Osteoblast (primary cell): ENCODE data around the gene TAS1R1. TPM values are rescaled to one million over a fixed set of nuclear protein-coding genes. Genes with fewer than 3 reads are reported as not detected.

Experiments
- DNase-seq: peaks from one replicate; pipeline ENCODE4 v3.0.0; 2011; ENCODE audit warnings: low spot score, mixed read lengths; ENCODE audit not compliant: insufficient read length; ENCODE audit errors: missing footprints
- H2AFZ ChIP-seq: 2 replicates; pipeline ENCODE4 v1.6.0; 2011; ENCODE audit warnings: mild to moderate bottlenecking, low read length
- H3K27ac ChIP-seq: 2 replicates; pipeline ENCODE4 v1.5.1; 2011; ENCODE audit warnings: mild to moderate bottlenecking, low read depth, low read length, moderate library complexity
- H3K27me3 ChIP-seq: 2 replicates; pipeline ENCODE4 v1.6.0; 2012; ENCODE audit warnings: mild to moderate bottlenecking, control low read depth, inconsistent platforms, low read length, moderate library complexity; ENCODE audit not compliant: insufficient read depth
- H3K36me3 ChIP-seq: 2 replicates; pipeline ENCODE4 v1.5.1; 2011; ENCODE audit warnings: mild to moderate bottlenecking, low read length, control low read depth, moderate library complexity; ENCODE audit not compliant: insufficient read depth
- H3K4me1 ChIP-seq: 2 replicates; pipeline ENCODE4 v1.5.1; 2011; ENCODE audit warnings: mild to moderate bottlenecking, low read length, control low read depth, moderate library complexity; ENCODE audit not compliant: insufficient read depth
- H3K4me2 ChIP-seq: 2 replicates; pipeline ENCODE4 v1.6.0; 2011; ENCODE audit warnings: mild to moderate bottlenecking, low read length; ENCODE audit not compliant: insufficient read depth
- H3K4me3 ChIP-seq: fragments of 200-600 bp; sonication (generic); 3 replicates; pipeline ENCODE4 v1.5.1; 2012; ENCODE audit warnings: mild to moderate bottlenecking, low read length, inconsistent platforms; ENCODE audit not compliant: insufficient read depth
- H3K79me2 ChIP-seq: 2 replicates; pipeline ENCODE4 v1.6.0; 2012; ENCODE audit warnings: mild to moderate bottlenecking, low read length, control low read depth, inconsistent platforms; ENCODE audit not compliant: insufficient read depth
- H3K9me3 ChIP-seq: 2 replicates; pipeline ENCODE4 v1.5.1; 2011; ENCODE audit warnings: low read depth, low read length, control low read depth
- H4K20me1 ChIP-seq: 2 replicates; pipeline ENCODE4 v1.6.0; 2012; ENCODE audit warnings: mild to moderate bottlenecking, low read length, control low read depth; ENCODE audit not compliant: insufficient read depth
- CTCF ChIP-seq: IDR thresholded peaks from 2 replicates; pipeline ENCODE4 v1.5.1; 2011; ENCODE audit warnings: mild to moderate bottlenecking, low read depth, low read length, moderate library complexity; ENCODE audit errors: extremely low read depth
- total RNA-seq: library from RNA; depleted of rRNA; stranded (reverse); fragments of >200 nt; gene quantifications from 2 replicates; pipeline ENCODE4 v1.2.3, GENCODE V29; 2012

The TAS1R1 gene
- under 0.01 and 0.29 TPM in 2 replicates for total RNA-seq

GRCh38 chr1:6554907-6555778 lies at the start of gene TAS1R1:
TAS1R1 (plus strand) TSS chr1:6555307; CDS start chr1:6555374, 67 bp downstream.
- peaks cover 4% of the 10 kb centered on the region for H4K20me1 ChIP-seq
- H2AFZ ChIP-seq, result peak within 1 kb of the TSS; percentile 81
- no peaks in the 10 kb centered on the region for H3K27me3 ChIP-seq
- H3K27ac ChIP-seq, result peak within 1 kb of the TSS; percentile 70
- H3K9me3 ChIP-seq, result no peaks in the 10 kb centered on the region
- peaks cover 15% of the 10 kb centered on the region for H3K4me1 ChIP-seq
- peak within 1 kb of the TSS; percentile 94 for H3K4me2 ChIP-seq
- peaks cover 6% of the 10 kb centered on the region for H3K36me3 ChIP-seq
- peak; percentile 85 for DNase-seq
- peak within 1 kb of the TSS; percentile 97 for H3K4me3 ChIP-seq
- H3K79me2 ChIP-seq, result peaks cover 28% of the 10 kb centered on the region
- no peak for TF ChIP-seq CTCF

GRCh38 chr1:6505367-6506209 lies 49.5 kb upstream of the TAS1R1 start:
- peak; percentile 75 for DNase-seq
- no peaks in the 10 kb centered on the region for H4K20me1 ChIP-seq
- no peak overlapping the region for H2AFZ ChIP-seq
- no peak overlapping the region for H3K27ac ChIP-seq
- no peak overlapping the region for H3K4me2 ChIP-seq
- no peaks in the 10 kb centered on the region for H3K79me2 ChIP-seq
- no peaks in the 10 kb centered on the region for H3K9me3 ChIP-seq
- no peak for TF ChIP-seq CTCF
- H3K27me3 ChIP-seq, result no peaks in the 10 kb centered on the region
- H3K4me1 ChIP-seq, result peaks cover 21% of the 10 kb centered on the region
- no peaks in the 10 kb centered on the region for H3K36me3 ChIP-seq
- H3K4me3 ChIP-seq, result no peak overlapping the region

GRCh38 chr1:6506210-6507036 lies 48.7 kb upstream of the TAS1R1 start:
- peak; percentile 87 for DNase-seq
- no peak overlapping the region for H3K4me3 ChIP-seq
- H3K27me3 ChIP-seq, result no peaks in the 10 kb centered on the region
- H3K79me2 ChIP-seq, result no peaks in the 10 kb centered on the region
- no peak for TF ChIP-seq CTCF
- no peaks in the 10 kb centered on the region for H3K9me3 ChIP-seq
- no peak overlapping the region for H2AFZ ChIP-seq
- H3K36me3 ChIP-seq, result no peaks in the 10 kb centered on the region
- no peak overlapping the region for H3K27ac ChIP-seq
- H4K20me1 ChIP-seq, result no peaks in the 10 kb centered on the region
- H3K4me1 ChIP-seq, result peaks cover 13% of the 10 kb centered on the region
- H3K4me2 ChIP-seq, result no peak overlapping the region
